CD4-positive, alpha-beta T cell treated with Interleukin-17A for 1 hour (primary cell): Measurements from ENCODE around the gene SYTL3.
A peak's percentile ranks its signal among the peaks of the same experiment; 100 is the strongest.
"Not testable (repeated sequence)": the region's sequence is repeated elsewhere in the genome, so short reads cannot be mapped to it uniquely, and the experiment has no call there.

ENCODE experiments used
- DNase-seq: peaks from one replicate; pipeline ENCODE4 v3.0.0-alpha.2; 2020

SYTL3 gene

DNA sequence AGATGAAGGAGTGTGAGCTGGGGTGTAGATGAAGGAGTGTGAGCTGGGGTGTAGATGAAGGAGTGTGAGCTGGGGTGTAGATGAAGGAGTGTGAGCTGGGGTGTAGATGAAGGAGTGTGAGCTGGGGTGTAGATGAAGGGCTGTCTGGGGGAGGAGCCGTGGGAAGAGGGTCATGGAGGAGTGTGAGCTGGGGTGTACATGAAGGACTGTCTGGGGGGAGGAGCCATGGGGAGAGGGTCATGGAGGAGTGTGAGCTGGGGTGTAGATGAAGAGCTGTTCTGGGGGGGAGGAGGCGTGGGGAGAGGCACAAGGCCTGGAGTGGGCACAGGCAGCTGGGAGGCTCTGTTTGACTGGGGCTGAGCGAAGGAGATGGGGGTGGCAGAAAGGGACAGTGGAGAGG is 51.4 kb downstream of the SYTL3 start:
- DNase-seq = not testable (repeated sequence)

DNA sequence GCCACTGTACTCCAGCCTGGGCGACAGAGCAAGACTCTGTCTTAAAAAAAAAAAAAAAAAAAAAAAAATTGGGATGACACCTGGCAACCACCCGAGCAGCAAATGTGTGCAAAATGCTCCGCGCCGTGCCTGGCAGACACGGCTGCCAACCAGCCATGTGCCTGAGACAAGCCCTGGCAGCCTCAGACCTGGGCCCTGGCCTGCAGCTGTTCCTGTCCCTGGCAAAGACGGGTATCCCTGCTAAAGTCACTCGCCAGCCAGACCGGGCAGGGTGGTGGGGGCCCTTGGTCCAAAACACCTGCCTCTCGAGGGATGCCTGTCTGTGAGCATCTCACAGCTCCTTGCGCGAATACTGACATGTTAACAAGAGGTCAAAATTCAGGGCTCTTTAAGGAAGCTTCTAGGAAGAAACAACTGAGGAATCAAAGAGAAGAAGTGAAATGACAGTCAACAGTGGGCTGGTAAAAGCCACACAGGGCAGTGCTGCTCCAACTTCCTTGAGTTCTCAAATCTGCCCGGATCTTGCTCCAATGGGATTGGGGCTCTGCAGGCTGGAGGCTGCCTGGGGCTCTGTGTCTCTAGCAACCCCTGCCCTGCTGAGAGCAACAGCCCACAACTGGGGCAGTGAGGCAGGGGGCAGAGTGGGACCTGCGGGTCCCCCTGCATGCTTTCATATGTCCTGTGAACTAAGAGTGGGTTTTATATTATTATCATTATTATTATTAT is 53.4 kb downstream of the SYTL3 start:
- no peak for DNase-seq

DNA sequence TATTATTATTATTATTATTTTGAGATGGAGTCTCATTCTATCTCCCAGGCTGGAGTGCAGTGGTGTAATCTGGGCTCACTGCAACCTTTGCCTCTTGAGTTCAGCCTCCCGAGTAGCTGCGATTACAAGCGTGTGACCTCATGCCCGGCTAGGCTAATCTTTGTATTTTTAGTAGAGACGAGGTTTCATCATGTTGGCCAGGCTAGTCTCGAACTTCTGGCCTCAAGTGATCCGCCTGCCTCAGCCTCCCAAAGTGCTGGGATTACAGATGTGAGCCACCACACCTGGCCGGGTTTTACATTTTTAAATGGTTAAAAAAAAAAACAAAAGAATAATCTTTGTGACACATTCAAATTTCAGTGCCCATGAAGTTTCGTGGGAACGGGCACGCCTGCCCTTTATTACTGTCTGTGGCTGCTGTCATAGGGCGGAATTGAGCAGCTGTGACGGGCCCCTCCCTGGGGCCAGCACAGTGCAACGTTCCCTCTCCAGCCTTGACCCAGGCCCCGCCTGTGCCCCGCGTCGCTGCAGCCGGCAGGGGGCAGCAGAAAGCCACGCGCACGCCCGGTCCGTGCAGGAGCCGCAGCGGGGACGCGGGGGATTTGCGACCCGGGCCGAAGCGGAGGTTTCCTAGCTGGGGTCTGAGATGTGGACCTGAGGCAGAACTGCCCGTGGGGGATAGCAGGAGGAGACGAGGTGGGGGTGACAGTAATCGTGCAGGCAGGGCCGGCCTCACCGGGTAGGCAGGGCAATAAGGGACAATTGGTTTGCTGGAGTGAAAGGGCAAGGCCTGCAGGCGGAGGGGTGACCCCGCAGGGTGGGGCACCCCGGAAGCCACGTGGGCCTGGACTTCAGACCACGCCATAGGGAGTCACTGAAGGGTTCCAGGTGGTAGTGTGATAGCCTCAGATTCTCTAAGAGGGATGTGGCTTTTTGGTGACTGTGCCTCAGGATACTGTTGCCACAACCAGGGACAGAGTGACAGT is 54.3 kb downstream of the SYTL3 start:
- DNase-seq = peak; percentile 81

DNA sequence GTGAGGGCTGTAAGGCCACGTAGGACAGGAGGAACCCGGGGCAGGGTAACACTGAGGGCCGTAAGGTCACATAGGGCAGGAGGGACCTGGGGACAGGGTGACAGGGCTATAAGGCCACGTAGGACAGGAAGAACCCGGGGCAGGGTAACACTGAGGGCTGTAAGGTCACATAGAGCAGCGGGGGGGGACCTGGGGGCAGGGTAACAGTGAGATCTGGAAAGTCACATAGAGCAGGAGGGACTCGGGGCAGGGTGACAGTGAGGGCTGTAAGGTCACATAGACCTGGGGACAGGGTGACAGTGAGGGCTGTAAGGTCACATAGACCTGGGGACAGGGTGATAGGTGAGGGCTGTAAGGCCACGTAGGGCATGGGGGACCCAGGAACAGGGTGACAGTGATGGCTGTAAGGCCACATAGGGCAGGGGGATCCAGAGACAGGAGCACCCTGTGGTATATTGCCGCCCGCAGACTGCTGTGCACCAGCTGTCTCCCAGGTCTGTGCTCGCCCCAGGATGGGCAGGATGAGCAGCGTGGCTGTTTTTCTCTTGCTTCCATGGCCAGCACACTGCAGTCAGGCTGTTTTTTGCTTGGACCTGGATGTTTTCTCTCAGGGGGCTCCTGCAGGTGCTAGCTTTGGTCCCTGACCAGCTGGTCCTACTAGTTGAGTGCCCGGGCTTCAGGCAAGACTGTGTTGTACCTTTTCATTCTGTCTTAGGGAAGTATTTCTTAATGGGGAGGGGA is 55.7 kb downstream of the SYTL3 start:
- no peak for DNase-seq

DNA sequence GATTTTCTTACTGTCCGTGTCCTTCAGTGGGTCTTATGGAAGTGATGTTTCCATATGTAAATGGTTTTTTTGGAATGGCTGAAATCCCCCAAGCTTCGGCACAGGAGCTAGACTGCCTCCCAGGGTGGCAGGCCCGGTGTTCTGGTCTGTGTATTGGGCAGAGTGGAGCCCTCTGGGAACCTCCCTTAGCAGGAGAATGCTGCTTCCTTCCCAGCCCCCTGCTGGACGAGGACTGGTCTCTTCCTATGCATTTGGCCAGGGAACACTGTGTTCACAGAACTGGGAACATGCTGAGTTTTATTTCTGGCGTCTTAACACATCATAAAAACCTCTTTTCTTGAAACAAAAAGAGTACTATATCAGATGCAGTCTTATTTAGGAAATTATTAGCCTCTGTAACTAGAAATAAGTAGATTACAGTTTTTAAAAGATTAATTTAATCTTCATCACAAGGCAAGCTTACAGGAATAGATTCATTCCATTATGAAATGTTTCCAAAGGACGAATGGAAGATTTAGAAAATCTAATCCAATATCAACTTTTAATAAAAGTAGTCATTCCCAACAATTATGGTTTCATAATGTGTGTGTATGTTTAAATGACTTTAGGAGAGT is 56.6 kb downstream of the SYTL3 start:
- DNase-seq = no peak

DNA sequence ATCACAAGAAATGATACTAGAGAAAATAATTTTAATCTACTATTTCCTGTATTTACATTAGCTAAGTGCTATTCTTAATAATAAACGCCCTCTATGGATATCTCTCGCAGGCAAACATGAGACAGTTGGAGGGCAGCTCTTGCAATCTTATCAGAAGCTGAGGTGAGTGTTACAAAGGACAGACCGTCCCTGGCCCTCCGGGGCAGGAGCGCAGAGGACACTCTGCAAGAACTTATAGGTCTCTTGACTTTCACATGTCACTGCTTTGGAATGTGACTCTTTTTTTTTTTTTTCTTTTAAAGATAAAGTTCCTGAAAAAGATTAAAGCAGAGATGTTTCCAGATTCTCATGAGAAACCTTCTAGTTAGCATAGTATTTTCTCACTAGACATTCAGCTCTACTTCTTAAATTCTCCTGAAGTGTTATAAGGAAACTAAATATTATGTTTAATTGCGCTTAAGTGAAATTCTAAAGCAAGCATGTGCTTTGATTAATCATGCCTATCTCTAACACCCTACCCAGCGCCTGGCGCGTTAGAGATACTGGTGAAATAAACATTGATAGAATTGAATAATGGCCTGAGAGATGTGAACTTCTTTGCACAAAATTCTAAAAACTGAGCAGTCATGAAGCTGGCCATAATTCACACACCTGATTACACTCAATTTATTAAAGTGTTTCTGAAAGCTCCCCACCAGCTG is 57.4 kb downstream of the SYTL3 start:
- DNase-seq = no peak

DNA sequence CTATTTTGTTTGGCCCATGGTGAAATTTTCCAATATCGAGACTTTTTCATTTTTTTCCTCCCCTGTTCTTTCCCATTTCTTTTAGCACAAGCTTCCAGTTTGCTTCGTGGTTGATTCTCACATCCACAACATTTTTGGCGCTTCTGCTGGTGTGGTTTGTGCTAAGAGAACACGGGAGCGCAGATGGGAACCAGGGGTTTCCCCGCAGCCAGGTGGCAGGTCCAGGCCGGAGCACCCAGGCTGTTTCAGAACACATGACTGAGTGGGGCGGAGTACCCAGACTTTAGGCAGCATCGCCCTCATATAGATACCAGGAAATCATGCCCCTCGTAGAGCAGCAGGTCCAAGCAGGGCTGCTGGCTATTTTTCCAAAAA is 58.0 kb downstream of the SYTL3 start:
- no peak for DNase-seq

DNA sequence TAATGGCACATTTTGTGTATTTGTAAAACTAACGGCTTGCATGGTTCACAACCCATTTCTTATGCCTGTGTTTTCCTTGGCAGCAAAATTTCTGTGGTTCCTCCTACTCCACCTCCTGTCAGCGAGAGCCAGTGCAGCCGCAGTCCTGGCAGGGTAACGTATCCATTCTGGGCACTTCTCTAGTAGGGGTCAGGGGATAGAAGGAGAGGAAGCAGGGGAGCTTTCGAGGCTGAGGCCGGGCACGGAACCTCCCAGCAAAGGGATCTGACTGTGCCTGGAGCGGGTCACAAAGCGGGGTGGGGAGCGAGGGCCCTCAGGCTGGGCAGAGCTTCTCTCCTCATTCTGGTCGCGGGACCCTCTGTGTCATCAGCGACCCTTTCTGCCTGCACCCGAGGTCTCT is 58.4 kb downstream of the SYTL3 start:
- DNase-seq = no peak

DNA sequence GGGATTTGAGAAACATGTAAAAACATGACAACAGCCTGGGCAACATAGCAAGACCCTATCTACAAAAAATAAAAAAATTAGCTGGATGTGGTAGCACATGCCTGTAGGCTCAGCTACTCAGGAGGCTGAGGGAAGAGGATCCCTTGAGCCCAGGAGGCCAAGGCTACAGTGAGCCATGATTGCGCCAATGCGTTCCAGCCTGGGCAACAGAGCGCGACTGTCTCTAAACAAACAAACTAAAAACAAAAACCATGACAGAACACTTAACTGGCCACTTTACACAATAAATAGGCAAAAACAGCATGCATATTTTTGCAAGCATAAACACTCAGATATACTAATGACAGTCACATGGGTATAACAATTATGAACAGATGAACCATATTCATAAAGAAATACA is 60.0 kb downstream of the SYTL3 start:
- no peak for DNase-seq

DNA sequence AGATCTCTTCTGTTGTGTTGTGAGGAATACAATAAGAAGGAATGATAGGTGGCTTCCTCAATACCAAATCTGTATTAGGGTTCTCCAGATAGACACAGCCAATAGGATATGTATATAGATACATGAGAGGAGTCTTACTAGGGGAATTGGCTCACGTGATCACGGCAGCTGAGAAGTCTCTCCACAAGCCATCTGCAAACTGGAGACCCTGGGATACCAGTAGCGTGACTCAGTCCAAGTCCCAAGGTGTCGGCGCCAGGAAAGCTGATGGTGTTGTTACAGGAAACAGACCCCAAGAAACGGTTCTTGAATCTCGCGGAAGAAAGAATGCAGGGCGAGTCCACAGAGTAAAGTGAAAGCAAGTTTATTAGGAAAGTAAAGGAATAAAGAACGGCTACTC is 61.4 kb downstream of the SYTL3 start:
- DNase-seq = no peak

DNA sequence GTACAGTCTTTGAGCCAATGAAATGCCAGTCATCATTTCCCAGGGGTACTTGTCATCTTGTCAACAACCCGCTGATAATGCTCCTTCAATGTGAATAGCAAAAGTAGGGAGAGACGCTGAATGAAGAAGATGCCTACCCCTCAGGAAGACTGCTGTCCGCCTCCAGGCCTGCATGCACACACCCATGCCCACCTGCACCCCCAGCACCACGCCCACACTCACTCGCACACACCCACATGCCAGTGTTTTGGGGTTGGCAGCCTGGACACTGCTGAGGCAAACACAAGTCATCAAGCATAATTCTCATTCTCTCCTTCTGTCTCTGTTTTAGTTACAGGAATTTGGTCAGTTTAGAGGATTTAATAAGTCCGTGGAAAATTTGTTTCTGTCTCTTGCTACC is 63.6 kb downstream of the SYTL3 start:
- DNase-seq = no peak

DNA sequence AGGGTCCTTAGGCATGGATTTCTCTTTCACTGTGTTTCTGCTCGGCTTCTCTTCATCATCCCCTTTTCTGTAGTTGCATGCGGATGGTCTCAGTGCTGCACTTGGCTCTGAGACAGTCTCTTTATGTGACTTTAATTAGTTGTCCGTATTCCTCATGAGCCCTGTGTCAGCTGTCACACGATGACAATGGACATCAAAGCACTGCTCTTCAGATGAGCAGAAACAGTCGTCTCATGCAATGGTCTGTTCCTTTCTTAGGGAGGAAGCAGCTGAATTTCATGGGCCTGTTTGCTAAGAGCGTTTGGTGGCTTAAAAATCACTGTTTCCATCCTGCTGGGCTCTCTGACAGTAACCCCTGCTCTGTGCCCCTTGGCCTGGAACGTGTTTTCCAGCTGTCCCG is 64.9 kb downstream of the SYTL3 start:
- DNase-seq = no peak

DNA sequence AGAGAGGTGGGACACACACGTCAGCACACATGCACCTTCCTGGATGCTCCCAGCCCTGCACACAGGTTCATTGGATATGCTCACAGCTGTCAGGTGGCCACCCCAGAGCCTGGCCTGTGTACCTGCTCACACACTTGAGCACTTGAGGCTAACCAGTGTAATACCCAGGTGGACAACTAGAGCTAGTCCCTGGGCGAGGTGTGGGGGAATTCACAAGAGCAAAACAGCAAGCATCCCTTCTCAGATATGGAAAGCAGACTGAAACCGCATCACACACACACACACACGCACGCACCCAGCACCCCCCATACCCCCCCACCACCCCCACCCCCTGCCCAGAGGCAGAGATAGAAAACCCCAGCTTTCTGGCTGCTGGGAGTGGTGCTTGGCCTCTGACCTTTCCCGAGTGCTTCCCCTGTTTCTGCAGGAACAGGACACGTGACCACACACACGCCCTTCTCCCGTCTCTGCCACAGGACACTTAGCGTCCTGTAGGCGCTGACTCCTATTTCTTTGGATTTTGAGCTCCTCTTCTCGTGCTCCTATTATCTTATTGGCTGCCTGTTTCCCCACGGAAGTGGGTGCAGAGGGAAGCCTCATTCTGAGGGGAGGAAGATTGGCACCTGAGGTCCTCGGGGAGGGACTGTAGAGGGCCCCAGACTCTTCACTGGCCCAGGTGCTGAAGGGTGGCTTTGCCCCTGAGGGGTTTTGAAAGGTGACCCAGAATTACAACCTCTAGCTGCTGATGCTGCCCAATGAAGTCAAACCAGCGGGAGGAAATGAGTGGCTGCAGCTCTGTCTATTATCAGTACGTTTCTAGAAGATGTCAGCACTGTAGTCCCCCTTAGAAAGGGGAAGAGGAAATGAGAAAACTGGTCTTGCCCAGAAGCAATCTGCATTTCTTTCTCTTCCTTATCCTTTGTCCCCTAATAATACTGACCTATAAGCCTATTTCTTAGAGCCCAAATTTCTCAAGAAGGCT is 65.8 kb downstream of the SYTL3 start:
- peak; percentile 12 for DNase-seq

DNA sequence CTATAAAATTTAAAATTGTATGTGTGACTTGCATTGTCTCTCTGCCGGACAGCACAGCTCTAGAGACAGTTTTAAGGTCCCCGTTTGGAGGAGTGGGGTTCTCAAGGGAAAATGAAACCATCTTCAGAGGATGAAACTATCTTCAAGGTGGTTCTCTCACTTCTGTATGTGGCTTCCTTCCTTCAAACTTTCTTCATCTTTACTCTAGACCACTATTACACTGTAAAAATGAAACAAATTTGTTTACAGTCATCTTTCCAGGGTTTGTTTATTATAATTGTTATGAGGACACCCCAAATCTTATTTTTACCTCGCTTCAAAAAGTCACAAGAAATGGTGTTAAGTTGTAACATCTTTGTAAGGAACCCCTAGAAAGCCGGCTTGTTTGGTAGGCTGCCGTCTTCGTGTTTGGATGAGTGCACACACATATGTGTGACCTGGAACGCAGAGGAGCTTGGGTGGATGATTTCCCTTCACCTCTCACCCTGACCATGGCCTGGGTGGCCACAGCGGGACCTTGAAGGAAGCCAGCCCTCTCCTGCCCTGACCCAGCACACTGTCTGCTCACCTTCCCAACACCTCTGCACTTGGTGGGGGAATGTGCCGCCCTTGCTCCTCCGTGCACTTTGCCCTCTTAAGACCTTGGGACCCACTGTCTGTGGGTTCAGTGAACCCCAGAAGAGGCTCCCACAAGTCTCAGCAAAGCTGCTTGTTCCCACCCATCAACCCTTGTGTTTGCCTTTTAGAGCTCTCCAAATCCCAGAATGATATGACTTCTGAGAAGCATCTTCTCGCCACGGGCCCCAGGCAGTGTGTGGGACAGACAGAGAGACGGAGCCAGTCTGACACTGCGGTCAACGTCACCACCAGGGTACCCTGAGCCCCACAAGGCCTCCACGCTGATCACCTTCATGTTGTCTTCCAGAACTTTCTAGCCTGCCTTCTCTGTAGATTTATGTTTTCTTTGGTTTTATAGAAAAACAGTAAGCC is 67.8 kb downstream of the SYTL3 start:
- peak; percentile 59 for DNase-seq

DNA sequence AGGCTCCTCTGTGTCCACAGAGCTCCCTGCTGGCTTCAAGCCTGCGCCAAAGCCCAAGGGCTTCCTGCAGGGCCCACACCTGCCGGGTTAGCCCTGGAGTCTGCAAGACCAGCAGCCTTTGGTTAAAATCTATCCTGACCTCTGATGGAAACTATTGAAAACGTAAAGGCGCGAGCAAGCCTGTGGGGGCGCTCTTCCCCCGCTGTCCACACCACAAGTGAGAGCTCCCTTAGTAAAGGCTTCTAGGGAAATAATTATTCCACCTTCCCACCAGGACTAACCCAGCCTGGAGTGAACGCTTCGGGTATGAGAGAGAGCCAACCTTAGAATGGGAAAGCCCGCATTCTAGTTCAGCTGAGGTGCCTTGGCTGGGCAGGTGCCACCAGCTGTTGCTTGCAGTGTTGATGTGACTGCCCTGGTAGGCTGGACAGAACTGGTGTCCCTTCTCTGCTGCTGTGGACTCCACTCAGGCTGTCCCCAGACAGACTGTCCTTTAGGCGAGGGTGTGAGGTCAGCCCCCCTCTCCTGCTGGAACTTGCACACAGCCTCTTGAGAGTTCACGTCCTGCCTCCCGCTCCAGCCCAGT is 68.7 kb downstream of the SYTL3 start:
- no peak for DNase-seq

DNA sequence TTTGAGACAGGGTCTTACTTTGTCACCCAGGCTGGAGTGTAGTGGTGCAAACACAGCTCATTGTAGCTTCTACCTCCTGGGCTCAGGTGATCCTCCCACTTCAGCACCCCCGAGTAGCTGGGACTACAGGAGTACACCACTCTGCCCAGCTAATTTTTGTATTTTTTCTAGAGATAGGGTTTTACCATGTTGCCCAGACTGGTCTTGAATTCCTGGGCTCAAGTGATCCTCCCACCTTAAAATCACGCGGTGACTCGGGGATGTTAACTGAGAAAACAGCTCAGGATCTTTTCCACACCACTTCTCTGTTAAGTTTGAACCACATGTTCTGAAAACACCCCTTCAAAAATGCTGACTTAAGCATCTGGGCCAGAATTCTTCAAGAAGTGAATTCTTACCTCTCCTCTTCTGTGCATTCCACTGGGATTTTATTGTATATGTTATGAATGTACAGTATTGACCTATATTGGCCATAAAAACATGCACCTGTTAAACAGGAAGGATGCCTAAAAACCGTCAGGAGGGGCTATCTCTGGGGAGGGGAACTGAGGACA is 72.4 kb downstream of the SYTL3 start:
- no peak for DNase-seq

DNA sequence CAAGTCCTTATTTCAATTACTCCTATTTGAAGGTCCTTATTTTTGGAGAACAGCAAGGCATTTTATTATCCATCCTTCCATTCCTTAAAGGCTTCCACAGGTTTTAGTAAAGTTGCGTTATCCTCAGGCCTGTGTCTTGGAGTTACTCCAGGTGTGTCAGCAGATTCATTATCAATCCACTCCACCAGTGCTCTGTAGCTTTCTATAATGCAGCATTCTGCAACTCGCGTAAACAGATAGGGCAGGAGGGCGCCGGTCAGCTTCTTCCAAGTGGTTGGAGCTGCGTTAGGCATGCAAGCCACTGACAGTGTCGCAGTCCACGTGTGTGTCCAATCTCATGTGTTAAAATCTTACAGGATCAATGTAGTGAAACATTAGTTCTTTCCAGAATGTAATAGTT is 75.8 kb downstream of the SYTL3 start:
- DNase-seq = no peak

DNA sequence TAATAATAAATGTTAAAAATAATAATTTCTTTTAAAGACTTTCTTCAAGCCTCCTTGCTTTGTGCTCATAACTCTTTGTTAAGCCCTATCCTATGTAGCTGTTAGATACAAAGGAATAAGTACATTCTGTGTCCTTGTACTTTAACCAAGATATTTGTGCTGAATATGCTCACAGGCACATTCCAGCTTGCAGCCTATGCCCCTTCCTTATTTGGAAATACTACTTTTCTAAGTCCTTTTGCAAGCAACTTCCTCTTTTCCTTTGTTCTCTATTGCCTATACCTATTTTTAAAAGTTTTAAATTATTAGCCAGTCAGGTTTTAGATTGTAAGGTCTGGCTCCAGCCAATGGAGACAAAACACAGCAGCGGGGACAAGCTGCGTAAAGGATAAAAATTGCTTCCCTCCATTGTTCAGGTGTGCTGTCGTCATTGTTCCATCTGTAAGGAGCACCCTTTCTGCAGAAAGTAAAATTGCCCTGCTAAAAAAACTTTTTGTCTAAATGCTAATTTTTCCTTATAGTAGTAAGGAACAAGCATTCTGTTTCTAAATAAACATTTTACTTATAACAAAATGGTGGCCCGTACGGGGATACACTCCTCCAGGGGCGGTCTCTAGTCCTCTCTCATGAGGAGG is 80.2 kb downstream of the SYTL3 start:
- DNase-seq = no peak

DNA sequence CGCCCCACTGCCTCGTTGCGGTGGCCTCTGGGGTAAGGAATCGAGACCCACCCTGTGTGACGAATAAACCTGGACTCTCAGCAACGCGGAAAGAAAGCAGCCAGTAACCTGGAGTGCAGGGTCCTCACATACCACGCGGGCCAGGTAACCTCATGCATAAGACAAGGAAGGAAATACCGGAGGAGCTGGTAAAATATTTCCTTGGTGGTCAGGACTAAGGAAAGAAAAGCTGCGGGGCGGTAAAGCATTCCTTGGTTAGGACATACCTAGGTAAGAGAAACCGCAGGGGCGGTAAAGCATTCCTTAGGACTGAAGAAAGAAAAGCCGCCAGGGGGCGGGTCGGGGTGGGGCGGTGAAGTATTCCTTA is 80.7 kb downstream of the SYTL3 start:
- no peak for DNase-seq
